ENCODE results near the gene SPTAN1.
"Not testable (repeated sequence)": the region's sequence is repeated elsewhere in the genome, so short reads cannot be mapped to it uniquely, and the experiment has no call there.

Gene SPTAN1

DNA sequence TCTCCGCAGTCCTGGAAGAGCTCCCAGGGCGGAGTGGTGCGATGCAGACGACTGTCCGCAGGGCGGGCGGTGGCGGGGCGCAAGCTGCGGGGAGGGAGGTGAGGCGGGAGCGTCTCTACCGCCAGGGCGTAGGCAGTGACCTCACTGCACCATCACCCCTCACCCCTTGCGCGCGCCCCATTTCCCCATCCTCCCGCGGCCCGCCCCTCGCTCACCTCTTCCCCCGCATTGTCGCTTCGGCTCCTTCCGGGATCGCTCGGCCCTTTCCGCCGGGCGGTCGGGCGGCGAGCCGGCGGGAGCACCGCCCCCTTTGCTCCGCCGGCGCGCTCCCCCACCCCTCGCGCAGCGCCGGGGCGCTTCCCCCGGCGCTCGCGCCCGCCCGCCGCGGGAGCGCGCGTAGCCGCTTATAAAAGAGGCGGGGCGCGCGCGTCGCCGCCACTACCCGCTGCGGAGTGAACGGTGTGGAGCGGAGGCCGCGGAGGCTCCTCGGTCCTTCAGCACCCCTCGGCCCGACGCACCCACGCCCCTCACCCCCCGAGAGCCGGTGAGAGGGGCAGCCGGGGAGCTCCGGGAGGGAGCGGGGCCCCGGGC, at the start of gene SPTAN1:
TSS of gene SPTAN1 (plus strand) at position 435 of the 591 bp plus-strand sequence. CDS start 14,154 bp downstream, outside the sequence.
- DNase-seq, result peak; percentile 79 to 90

DNA sequence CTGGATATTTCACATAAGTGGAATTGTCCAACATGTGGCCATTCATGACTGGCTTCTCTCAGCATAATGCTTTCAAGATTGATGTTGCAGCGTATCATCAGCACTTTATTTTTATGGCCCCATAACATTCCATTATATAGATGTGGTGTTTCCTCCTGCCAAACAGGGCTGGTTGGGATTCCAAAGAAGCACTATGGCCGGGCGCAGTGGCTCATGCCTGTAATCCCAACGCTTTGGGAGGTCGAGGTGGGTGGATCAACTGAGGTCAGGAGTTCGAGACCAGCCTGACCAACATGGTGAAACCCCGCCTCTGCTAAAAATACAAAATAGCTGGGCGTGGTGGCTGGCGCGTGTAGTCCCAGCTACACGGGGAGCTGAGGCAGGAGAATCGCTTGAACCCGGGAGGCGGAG, 49.0 kb upstream of the SPTAN1 start:
- DNase-seq, result not testable (repeated sequence)

DNA sequence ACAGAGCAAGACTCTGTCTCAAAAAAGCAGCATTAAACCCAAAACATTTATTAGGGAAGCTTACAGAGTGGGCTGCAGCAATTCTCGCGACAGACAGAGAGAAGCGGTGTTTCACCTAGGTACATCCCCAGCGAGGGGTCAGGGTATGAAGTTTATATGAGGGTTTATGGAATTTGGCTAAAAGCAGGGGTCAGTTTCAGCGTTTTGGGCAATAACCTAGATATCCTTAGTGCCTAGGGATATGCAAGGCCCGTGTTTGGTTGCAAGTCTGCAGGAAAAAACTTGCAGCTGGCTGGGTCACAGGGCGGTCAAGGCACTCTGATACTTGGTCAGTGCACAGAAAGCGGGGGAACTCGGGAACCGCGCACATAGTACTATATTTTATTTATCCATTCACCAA, 48.5 kb upstream of the SPTAN1 start:
- DNase-seq, result peak in 1 of 2 experiments; percentile 19

DNA sequence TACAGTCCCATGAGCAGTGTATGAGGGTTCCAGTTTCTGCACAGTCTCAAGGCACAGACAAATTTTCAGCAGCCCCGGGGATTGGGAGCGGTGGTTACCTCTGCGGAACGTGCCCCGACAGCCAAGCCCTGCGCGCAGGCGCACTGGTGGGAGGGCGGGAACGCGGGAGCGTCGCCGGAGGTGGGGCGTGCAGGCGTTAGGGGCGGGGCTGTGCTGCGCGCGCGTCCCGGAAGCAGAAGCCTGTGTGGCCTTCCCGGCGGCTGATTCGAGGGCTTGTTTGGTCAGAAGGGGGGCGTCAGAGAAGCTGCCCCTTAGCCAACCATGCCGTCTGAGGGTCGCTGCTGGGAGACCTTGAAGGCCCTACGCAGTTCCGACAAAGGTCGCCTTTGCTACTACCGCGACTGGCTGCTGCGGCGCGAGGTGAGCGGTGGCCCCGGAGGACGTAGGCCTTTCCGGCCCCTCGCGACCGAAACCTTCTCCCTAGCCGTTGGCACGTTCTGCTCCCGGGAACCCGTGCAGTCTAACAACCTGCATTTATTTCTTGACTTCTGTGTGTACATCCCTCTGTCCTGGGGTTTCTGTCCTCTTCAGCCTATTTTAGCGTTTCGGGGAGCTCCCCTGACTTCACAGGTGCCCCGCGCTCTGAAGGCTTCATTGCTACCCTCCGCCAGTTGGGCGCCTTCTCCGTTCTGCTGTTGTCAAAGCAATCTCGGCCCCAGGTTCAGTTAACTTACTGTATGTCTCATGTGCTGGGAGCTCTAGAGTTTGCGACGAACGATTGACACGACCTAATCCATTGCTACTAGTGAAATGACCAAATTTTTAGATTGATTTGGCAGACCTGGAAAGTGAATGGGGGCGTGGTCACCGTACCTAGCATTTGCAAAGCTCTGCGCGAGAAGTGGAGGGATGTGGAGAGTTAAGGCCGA, 47.6 kb upstream of the SPTAN1 start, which contains the start of gene GLE1:
TSS of gene GLE1 (plus strand) at position 235 of the 929 bp plus-strand sequence. CDS start at position 322, 87 bp downstream.
- DNase-seq, result peak; percentile 83 to 89

GRCh38 chr9:128505414-128505765, 47.0 kb upstream of the SPTAN1 start:
- DNase-seq, result no peak

GRCh38 chr9:128505906-128506305, 46.5 kb upstream of the SPTAN1 start:
- not testable (repeated sequence) for DNase-seq

DNA sequence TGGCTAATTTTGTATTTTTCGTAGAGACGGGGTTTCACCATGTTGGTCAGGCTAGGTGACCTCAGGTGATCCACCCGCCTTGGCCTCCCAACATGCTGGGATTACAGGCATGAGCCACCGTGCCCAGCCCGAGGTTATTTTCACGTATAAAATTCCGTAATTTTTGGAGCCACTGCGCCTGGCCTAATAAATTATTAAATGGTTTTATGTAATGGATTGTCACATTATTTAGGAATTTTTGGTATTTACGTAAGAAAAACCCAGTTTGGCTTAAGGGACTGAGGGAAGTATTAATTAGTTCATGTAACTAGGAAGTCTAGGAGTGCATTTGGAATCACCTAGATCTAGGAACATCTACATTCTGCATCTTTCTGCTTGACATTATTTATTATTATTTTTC, 39.6 kb upstream of the SPTAN1 start:
- DNase-seq, result no peak

DNA sequence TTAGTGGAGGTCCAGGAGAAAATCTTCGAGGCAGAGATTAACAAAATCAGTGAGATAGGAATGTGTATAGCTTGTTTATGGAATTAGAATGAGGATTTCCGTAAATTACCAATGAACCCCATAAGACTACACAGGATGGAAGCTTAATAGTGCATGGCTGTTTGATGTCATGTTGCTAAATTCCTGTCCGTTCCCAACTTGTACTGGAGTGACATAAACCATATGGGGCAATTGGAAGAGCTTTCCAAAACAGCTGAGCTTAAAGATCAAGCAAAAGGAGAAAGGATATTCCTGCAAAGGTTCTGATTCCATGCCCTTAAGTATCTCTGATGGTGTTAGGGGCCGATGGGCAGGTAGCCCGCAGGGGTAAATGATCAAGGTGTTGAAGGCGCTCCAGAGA, 30.4 kb upstream of the SPTAN1 start:
- DNase-seq, result no peak

DNA sequence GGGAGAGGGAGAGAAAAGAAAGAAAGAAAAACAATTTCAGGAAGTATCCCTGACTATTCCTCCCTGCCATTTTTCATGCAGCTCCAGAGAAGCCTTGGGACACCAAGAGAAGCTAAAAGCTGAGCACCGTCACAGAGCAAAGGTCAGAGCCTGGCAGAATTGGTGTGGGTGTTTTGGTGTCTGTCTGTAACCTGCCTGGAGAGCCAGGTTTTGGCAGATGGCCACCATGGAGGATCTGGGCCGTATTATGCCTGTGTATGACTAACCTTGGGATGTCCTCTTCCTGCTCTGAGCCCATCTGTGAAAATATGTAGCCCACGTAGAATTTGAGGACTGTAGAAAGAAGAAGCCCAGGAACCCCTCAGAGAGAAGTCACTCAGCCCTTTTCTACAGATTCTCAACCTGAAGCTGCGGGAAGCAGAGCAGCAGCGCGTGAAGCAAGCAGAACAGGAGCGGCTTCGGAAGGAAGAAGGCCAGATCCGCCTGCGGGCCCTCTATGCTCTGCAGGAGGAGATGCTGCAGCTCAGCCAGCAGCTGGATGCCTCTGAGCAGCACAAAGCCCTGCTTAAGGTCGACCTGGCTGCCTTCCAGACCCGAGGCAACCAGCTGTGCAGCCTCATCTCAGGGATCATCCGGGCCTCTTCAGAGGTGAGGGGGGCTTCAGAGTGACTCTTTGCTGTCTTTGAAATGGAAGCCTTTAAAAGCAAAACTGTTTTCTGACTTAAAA, 29.0 kb upstream of the SPTAN1 start:
- DNase-seq, result peak; percentile 25 to 75

DNA sequence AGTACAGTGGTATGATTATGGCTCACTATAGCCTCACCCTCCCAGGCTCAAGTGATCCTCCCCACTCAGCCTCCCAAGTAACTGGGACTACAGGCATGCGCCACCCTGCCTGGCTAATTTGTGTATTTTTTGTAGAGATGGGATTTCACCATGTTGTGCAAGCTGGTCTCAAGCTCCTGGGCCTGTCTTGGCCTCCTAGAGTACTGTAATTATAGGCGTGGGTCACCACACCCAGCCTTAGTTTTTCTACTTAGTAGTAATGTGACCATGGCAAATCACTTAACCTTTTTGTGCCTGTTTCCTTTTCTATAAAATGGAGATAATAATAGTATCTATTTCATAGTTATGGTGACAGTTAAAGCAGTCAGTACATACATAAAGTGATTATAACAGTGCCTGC, 25.7 kb upstream of the SPTAN1 start:
- no peak for DNase-seq

DNA sequence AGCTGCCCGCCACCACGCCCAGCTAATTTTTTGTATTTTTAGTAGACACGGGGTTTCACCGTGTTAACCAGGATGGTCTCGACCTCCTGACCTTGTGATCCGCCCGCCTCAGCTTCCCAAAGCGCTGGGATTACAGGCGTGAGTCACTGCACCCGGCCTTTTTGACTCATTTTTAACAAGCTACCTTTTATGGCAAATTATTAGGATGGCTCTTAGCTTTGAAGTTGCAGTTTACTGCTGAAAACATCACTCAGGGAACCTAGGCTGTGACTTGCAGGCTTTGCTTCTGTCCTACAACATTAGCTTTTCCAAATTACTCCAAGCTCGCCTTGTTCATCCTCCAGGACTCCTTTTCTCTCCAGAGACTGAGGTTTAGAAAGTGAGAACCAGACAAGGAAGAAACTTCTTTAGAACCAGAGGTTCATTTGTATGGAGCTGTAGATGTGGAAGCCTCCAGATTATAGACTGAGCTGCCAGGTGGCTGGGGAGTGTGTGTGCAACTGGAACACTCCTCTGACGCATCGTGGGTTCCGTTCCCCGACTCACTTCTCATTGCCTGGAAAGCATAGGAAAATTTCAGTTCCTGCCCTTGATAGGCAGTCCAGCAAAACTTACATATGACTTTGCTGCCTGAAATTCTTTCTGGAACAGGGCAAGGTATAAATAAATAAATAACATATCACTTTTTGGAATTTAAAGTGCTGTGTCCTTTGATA, 23.8 kb upstream of the SPTAN1 start:
- no peak for DNase-seq

DNA sequence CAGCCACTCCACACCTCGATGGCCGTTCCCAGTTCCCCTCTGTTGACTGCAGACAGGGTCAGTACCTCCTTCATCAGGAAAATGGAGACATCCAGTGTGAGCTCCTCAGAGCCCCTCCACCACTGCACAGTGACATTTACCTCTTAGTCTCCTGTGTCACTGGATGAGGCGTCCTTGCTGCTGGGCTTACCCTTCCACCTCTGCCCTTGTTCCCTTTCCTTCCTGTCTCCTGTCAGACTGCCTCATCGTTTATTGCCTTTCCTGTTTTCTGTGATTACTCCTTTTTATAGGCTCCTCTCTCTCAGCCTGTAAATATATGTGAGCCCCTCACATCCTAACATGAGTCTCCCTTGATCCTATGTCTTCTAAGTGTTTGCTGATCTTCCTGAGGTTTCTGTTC, 23.2 kb upstream of the SPTAN1 start:
- no peak for DNase-seq

- no peak for DNase-seq
These were observed 19.8 kb upstream of the SPTAN1 start for GRCh38 chr9:128532581-128532980.

- no peak for DNase-seq
These were observed 11.6 kb upstream of the SPTAN1 start for GRCh38 chr9:128540634-128541360.

DNA sequence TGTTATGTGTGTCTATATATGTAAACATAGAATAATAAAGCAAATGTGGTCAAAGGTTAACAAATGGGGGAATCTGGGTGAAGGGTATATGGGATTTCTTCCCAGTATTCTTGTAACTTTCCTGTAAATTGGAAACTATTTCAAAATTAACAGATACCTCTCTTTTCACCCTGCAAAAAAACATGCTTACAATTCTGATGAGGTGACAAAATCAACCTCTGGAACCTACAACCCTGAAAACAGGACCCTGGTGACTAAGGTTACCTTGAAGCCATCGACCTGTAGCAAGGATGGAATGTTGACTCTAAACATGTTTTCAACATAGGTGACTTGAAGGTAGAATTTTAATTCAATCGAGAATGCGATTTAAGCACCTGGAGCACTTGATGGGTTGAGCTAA, 5.9 kb upstream of the SPTAN1 start:
- DNase-seq, result no peak

DNA sequence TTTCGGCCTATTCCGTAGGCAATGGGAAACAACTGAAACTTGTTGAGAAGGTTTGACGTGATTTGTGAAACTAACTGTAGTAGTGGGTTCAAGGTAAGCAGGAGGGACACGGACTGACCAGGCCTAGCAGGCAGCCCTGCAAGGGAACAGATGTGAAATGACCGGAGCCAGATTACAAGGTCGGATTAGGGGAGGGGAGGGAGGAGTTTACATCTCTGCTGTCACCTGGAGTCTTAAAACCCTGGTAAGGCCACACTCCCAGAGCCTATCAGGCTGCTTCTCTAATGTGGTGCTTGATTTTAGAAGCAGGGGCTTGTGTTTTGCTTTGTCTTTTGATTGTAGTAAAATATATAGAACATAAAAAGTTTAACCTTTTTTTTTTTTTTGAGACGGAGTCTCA, 3.5 kb upstream of the SPTAN1 start:
- DNase-seq, result no peak

GRCh38 chr9:128550226-128550625, 2.2 kb upstream of the SPTAN1 start:
- no peak for DNase-seq

DNA sequence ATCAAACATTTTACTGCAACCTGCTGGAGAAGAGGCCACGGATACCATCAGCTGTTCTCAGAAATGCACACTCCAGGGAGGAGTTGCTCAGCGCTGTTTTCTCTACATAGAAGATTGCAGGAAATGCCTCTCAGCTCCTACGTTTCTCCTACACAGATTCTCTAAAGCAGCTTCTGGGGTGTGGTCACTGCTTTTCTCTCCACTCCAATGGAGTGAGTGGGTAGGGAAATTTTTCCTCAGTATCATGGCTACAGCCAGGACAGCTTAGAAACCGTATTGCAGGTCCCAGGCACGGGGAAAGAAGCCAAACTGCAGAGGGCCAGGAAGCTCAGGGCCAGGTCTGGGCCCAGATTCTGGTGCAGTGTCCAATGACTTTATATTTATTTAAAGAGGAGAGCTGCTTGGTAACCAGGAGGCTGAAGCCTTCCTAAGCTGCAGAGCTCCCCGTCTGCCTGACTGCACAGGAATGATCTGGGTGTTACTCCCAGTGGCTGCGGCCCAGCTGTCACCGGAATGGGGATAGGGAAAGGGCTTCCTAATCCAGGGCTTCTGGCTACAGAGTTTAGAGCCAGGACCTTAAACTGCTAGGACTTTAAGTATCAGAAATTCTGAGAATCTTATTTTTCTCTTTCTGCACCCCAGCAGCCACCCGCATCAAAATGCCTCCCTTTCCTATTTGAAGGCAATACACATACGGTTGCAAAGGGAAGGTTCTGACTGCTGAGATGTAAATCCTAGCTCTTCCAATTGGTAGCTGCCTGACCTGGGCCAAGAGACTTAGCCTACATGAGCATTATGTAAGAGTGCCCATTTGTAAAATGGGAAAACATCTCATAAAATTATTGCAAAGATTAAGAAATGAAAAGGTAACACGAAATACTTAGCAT, 1.4 kb upstream of the SPTAN1 start:
- DNase-seq, result no peak

DNA sequence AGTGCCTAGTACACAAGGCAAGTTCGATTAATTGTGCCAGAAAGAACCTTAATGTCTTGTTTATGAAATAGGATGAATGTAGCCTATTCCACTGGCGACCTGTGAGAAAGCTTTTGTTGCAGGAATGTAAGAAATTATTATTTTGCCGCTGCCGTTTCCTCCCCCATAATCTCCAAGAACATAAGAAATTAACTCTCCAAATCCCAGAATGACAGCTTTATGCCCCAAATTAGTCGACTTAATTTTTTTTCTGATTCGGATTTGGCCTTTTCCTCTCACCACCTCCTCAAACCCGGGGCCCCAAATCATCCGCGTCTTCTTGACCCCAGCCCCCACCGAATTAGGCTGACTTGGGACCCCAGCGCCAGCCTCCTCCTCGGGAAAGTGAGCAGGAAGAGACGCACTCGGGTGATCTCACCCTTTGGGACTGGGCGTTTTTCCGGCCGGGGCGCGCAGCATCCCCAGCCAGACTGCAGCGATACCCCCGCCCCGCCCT, 682 bp upstream of the SPTAN1 start:
- peak in 1 of 2 experiments; percentile 73 for DNase-seq

DNA sequence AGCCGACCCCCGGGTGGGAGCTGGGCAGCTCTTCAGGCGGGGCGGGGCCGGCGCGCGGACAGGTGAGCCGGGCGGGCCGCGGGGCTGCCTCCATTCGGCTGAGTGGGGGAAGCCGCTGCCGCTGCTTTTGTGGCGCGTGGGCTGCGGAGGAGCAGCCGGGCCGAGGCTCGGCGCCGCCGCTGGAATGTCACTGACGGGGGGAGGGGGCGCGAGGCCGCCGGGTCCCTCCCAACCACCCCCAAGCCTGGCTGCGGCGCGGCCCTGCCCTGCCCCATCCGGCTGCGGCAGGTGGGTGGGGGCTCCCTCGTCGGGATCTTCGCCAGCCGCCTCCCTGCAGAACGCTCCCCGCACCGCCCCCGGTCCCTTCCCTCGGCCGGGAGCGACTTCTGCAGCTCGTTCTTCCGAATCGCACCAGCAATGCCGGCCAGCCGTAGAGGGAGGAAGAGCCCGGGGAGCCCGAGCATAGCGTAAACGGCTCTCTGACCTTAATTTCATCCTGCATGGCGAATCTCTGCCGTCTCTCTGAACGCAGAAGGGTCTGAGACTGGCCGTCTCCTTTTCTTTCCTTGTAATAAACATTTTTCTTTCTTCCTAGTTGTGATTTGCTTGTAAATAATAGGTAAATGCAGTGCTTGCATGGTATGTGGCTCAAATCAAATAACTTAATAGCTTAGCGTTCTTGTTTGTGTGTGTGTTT, 505 bp downstream of the SPTAN1 start:
- DNase-seq, result peak in 1 of 2 experiments; percentile 53
